Testis (tissue), 2 donors: ENCODE measurements around the gene MYO1D.

Experiments
- POLR2A ChIP-seq: fragments of 450-650 bp; IDR thresholded peaks from one replicate; pipeline ENCODE4 v1.6.1; 2017; ENCODE audit warnings: antibody characterized with exemption, mild to moderate bottlenecking, moderate library complexity
- TF ChIP-seq, protein P1 (sequence below), 3 experiments: fragments of 450-650 bp in 2 of 3; fragments of 200-600 bp in 1 of 3; sonication (generic) in 1 of 3; IDR thresholded peaks; one replicate each; pipeline ENCODE4 v1.5.1; 2016 to 2019; ENCODE audit warnings: antibody characterized with exemption in 3 of 3, mild to moderate bottlenecking in 2 of 3, moderate library complexity in 1 of 3

DNA sequence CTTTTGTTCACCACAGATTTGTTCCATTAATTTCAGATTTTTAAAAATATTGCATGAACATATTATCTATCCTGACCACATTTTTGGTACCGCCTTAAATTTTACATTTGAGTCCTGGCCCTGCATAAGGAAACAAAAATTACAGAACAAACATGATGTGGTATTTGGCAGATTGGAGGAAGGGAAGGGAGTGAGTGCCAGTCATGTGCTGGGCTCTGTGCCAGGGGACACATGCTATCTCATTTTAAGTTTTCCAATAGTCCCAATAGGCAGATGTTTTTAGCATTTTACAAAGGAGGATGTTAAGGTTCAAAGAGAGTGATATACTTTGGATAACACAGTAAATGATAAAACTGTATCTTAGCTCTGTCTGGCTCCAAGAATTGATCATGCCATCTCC, 205.0 kb downstream of the MYO1D start:
- TF ChIP-seq, protein P1, sequence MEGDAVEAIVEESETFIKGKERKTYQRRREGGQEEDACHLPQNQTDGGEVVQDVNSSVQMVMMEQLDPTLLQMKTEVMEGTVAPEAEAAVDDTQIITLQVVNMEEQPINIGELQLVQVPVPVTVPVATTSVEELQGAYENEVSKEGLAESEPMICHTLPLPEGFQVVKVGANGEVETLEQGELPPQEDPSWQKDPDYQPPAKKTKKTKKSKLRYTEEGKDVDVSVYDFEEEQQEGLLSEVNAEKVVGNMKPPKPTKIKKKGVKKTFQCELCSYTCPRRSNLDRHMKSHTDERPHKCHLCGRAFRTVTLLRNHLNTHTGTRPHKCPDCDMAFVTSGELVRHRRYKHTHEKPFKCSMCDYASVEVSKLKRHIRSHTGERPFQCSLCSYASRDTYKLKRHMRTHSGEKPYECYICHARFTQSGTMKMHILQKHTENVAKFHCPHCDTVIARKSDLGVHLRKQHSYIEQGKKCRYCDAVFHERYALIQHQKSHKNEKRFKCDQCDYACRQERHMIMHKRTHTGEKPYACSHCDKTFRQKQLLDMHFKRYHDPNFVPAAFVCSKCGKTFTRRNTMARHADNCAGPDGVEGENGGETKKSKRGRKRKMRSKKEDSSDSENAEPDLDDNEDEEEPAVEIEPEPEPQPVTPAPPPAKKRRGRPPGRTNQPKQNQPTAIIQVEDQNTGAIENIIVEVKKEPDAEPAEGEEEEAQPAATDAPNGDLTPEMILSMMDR (IDR thresholded peaks at IDR 0.05) = no peak
- no peak for TF ChIP-seq POLR2A
